Epidermal melanocyte (primary cell): ENCODE results near the gene CALCOCO2.
"Not testable (repeated sequence)": the region's sequence is repeated elsewhere in the genome, so short reads cannot be mapped to it uniquely, and the experiment has no call there.

Experiments
- DNase-seq: peaks from one replicate; pipeline ENCODE4 v3.0.0; 2011; ENCODE audit warnings: low spot score; ENCODE audit not compliant: insufficient read length

The CALCOCO2 gene

GRCh38 chr17:48820936-48821335 lies 9.9 kb upstream of the CALCOCO2 start:
- not testable (repeated sequence) for DNase-seq

GRCh38 chr17:48825446-48826381 lies 5.1 kb upstream of the CALCOCO2 start:
- DNase-seq = no peak

GRCh38 chr17:48831549-48831883 lies 681 bp downstream of the CALCOCO2 start:
- DNase-seq = no peak

GRCh38 chr17:48834973-48835372 lies 4.1 kb downstream of the CALCOCO2 start:
- DNase-seq = no peak

- DNase-seq = no peak
Observed at GRCh38 chr17:48835971-48836370, 5.1 kb downstream of the CALCOCO2 start.

GRCh38 chr17:48837458-48837857 lies 6.6 kb downstream of the CALCOCO2 start:
- DNase-seq = not testable (repeated sequence)

GRCh38 chr17:48840441-48840840 lies 9.6 kb downstream of the CALCOCO2 start:
- DNase-seq = no peak

GRCh38 chr17:48841395-48841831 lies 10.6 kb downstream of the CALCOCO2 start:
- no peak for DNase-seq

- no peak for DNase-seq
Observed at GRCh38 chr17:48842746-48843145, 11.9 kb downstream of the CALCOCO2 start.

- DNase-seq = no peak
Observed at GRCh38 chr17:48843187-48843900, 12.5 kb downstream of the CALCOCO2 start.

- DNase-seq = no peak
Observed at GRCh38 chr17:48850792-48851323, 20.0 kb downstream of the CALCOCO2 start.

- DNase-seq = no peak
Observed at GRCh38 chr17:48854774-48855476, 24.1 kb downstream of the CALCOCO2 start.

- DNase-seq = no peak
Observed at GRCh38 chr17:48856122-48856821, 25.4 kb downstream of the CALCOCO2 start.

- DNase-seq = no peak
Observed at GRCh38 chr17:48860034-48860433, 29.2 kb downstream of the CALCOCO2 start.

- no peak for DNase-seq
Observed at GRCh38 chr17:48860456-48860855, 29.6 kb downstream of the CALCOCO2 start.

- DNase-seq = no peak
Observed at GRCh38 chr17:48868916-48869500, 38.2 kb downstream of the CALCOCO2 start.

- DNase-seq = no peak
Observed at GRCh38 chr17:48869821-48870318, 39.0 kb downstream of the CALCOCO2 start.

GRCh38 chr17:48871035-48871550 lies 40.3 kb downstream of the CALCOCO2 start:
- no peak for DNase-seq

GRCh38 chr17:48871551-48872351 lies 40.9 kb downstream of the CALCOCO2 start:
- DNase-seq = no peak
